Lower lobe of right lung (tissue), 2 donors: Measurements from ENCODE around the gene RAPSN. TPM values are rescaled to one million over a fixed set of nuclear protein-coding genes. Genes with fewer than 3 reads are reported as not detected.
A peak's percentile ranks its signal among the peaks of the same experiment; 100 is the strongest.

ENCODE experiments used
- ATAC-seq, 2 donors: fragments of 200-7000 bp; cut with Tn5 transposase; one replicate each; pipeline ENCODE4 v1.9.1; 2020 to 2022; ENCODE audit warnings: mild to moderate bottlenecking in 2 of 2, moderate library complexity in 2 of 2
- DNase-seq: peaks from one replicate; pipeline ENCODE4 v3.0.0-alpha.2; 2020
- H3K27ac ChIP-seq: fragments of 200-600 bp; one replicate; pipeline ENCODE4 v1.8.0; 2022
- H3K27me3 ChIP-seq: fragments of 200-600 bp; one replicate; pipeline ENCODE4 v1.8.0; 2022; ENCODE audit warnings: low read depth
- H3K36me3 ChIP-seq: fragments of 200-600 bp; one replicate; pipeline ENCODE4 v1.8.0; 2022; ENCODE audit warnings: mild to moderate bottlenecking
- H3K4me1 ChIP-seq: fragments of 200-600 bp; one replicate; pipeline ENCODE4 v1.8.0; 2022
- H3K4me3 ChIP-seq: fragments of 200-600 bp; one replicate; pipeline ENCODE4 v1.8.0; 2022; ENCODE audit warnings: mild to moderate bottlenecking
- H3K9me3 ChIP-seq: fragments of 200-600 bp; one replicate; pipeline ENCODE4 v1.8.0; 2022
- CTCF ChIP-seq: fragments of 200-600 bp; IDR thresholded peaks from one replicate; pipeline ENCODE4 v1.8.0; 2022; ENCODE audit warnings: antibody characterized with exemption, mild to moderate bottlenecking
- intact Hi-C: fragments of 100-400 bp; cut with DNase I; formaldehyde crosslinking; loops from one replicate; pipeline ENCODE4 v1.11.0; 2022
- total RNA-seq: library from RNA; stranded (reverse); fragmentation: NEBNext Ultra II Directional; extraction: Animal tissue kit (Norgen Biotek cat#: 25700); gene quantifications from one replicate; pipeline ENCODE4 v1.2.1, GENCODE V29; 2021
- donor health status: DM: no; HTN: yes; CAD: no; lungs with severe emphysema.

Gene RAPSN
- total RNA-seq, 1 donor from 2014 or later: 1.2 TPM

GRCh38 chr11:47411884-47412746 is 36.8 kb downstream of the RAPSN start:
- Histone ChIP-seq H3K36me3 (peaks cover 41% of the 10 kb centered on the region), H3K4me3 (no peak overlapping the region), H3K4me1 (peaks cover 51% of the 10 kb centered on the region), H3K27ac (no peak overlapping the region), H3K9me3 (no peaks in the 10 kb centered on the region), H3K27me3 (no peaks in the 10 kb centered on the region)
- TF ChIP-seq CTCF: peak; percentile 78
- intact Hi-C loops: no loop called here
- ATAC-seq: no peak
- peak; percentile 75 for DNase-seq

GRCh38 chr11:47410370-47411264 is 38.3 kb downstream of the RAPSN start:
- H3K4me1 ChIP-seq: peaks cover 44% of the 10 kb centered on the region
- DNase-seq (no peak), ATAC-seq (no peak)
- intact Hi-C loops: no loop called here
- H3K4me3 ChIP-seq: no peak overlapping the region
- H3K27ac ChIP-seq: no peak overlapping the region
- H3K27me3 ChIP-seq: no peaks in the 10 kb centered on the region
- H3K9me3 ChIP-seq: no peaks in the 10 kb centered on the region
- TF ChIP-seq CTCF: no peak
- peaks cover 33% of the 10 kb centered on the region for H3K36me3 ChIP-seq

GRCh38 chr11:47409440-47410369 is 39.2 kb downstream of the RAPSN start:
- H3K27ac ChIP-seq: peak overlapping the region; percentile 88
- H3K4me3 ChIP-seq: peak overlapping the region; percentile 76
- H3K27me3 ChIP-seq: no peaks in the 10 kb centered on the region
- H3K9me3 ChIP-seq: no peaks in the 10 kb centered on the region
- peaks cover 24% of the 10 kb centered on the region for H3K36me3 ChIP-seq
- DNase-seq: no peak
- ATAC-seq: no peak
- intact Hi-C loops: no loop called here
- no peak for TF ChIP-seq CTCF
- H3K4me1 ChIP-seq: peaks cover 35% of the 10 kb centered on the region

- no peak for TF ChIP-seq CTCF
- H3K9me3 ChIP-seq: no peaks in the 10 kb centered on the region
- peaks cover 32% of the 10 kb centered on the region for H3K4me1 ChIP-seq
- H3K4me3 ChIP-seq: peak overlapping the region; percentile 76
- H3K36me3 ChIP-seq: peaks cover 15% of the 10 kb centered on the region
- intact Hi-C loops: no loop called here
- H3K27ac ChIP-seq: peak overlapping the region; percentile 88
- DNase-seq (no peak), ATAC-seq (peak in 1 of 2 donors; percentile 2)
- no peaks in the 10 kb centered on the region for H3K27me3 ChIP-seq
Measured at GRCh38 chr11:47408598-47409439, 40.1 kb downstream of the RAPSN start.
